ENCODE measurements around the gene TRAF3.

DNA sequence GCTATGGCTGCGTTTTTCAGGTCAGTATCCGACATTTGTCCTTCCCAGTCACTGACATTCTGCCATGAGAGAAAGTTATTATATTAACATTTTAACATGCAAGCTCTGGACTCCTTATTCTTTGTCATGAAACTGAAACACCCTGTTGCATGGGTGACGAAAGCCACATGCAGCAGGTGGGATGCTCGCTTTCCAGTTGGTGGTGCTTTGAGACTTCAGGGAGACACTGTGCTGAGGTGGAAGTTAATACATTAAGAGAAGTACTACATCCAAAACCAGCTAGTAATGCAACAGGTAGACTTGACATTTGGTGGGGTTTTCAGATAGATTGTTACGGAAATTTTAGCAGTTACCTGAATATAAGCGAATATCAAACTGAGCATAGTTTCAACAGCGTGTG, 112.4 kb downstream of the TRAF3 start:
- TF ChIP-seq ARNTL (CRISPR knock-in tag; IDR thresholded peaks at IDR 0.05; ENCODE audit: borderline replicate concordance, low read depth), result no peak
- TF ChIP-seq, protein P1, sequence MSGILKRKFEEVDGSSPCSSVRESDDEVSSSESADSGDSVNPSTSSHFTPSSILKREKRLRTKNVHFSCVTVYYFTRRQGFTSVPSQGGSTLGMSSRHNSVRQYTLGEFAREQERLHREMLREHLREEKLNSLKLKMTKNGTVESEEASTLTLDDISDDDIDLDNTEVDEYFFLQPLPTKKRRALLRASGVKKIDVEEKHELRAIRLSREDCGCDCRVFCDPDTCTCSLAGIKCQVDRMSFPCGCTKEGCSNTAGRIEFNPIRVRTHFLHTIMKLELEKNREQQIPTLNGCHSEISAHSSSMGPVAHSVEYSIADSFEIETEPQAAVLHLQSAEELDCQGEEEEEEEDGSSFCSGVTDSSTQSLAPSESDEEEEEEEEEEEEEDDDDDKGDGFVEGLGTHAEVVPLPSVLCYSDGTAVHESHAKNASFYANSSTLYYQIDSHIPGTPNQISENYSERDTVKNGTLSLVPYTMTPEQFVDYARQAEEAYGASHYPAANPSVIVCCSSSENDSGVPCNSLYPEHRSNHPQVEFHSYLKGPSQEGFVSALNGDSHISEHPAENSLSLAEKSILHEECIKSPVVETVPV (CRISPR knock-in tag; IDR thresholded peaks at IDR 0.05), result no peak
- TF ChIP-seq ZFP3 (CRISPR knock-in tag; IDR thresholded peaks at IDR 0.05), result no peak
- no peak for TF ChIP-seq CSDC2 (CRISPR knock-in tag; IDR thresholded peaks at IDR 0.05)

Measured in SK-N-SH treated with all-trans-retinoic acid at 6 μM for 48 hours (cell line).